H1 (cell line): ENCODE data around the gene CPED1. TPM values are rescaled to one million over a fixed set of nuclear protein-coding genes. Genes with fewer than 3 reads are reported as not detected.

Experiments
- CTCF ChIA-PET: fragments of 300-600 bp; sonication (Branson Sonifier 250); formaldehyde crosslinking; loops from one replicate; lab custom pipeline; 2021; ENCODE audit not compliant: partially characterized antibody; lab: Charles Lee
- POLR2A ChIA-PET: fragments of 300-600 bp; sonication (Branson Sonifier 250); formaldehyde crosslinking; loops from one replicate; lab custom pipeline; 2021; ENCODE audit warnings: inconsistent platforms; ENCODE audit not compliant: partially characterized antibody; lab: Charles Lee
- DNase-seq, 2 experiments: peaks; one replicate each; pipeline versions ENCODE4 v3.0.0 to v3.0.0-alpha.2; 2010 to 2022; ENCODE audit warnings: low spot score in 2 of 2, low read depth in 1 of 2, mixed read lengths in 1 of 2
- FAIRE-seq: peaks from 2 replicates; lab custom pipeline; 2011; peaks lifted over from hg19 to GRCh38; lab: Jason Lieb, UNC
- H2AFZ ChIP-seq: 2 replicates; pipeline ENCODE4 v1.8.1; 2012; ENCODE audit warnings: low read length, inconsistent platforms
- H2AK5ac ChIP-seq: 2 replicates; pipeline ENCODE4 v1.6.1; 2013; ENCODE audit warnings: low read depth, low read length
- H2BK120ac ChIP-seq: replicated peaks from 2 replicates; pipeline ENCODE3; 2013; ENCODE audit warnings: low read depth, low read length, inconsistent platforms
- H2BK12ac ChIP-seq: 2 replicates; pipeline ENCODE4 v1.6.1; 2013; ENCODE audit warnings: low read depth, low read length
- H2BK15ac ChIP-seq: 2 replicates; pipeline ENCODE4 v1.6.1; 2013; ENCODE audit warnings: low read length
- H2BK20ac ChIP-seq: 2 replicates; pipeline ENCODE4 v1.6.1; 2013; ENCODE audit warnings: low read length
- H2BK5ac ChIP-seq: 2 replicates; pipeline ENCODE4 v1.6.1; 2013; ENCODE audit warnings: low read depth, low read length
- H3K14ac ChIP-seq: 2 replicates; pipeline ENCODE4 v1.6.1; 2013; ENCODE audit warnings: inconsistent platforms; ENCODE audit not compliant: insufficient read length
- H3K18ac ChIP-seq: 2 replicates; pipeline ENCODE4 v1.6.1; 2013; ENCODE audit warnings: low read length; ENCODE audit errors: extremely low read depth
- H3K23ac ChIP-seq: 2 replicates; pipeline ENCODE4 v1.6.1; 2013; ENCODE audit warnings: inconsistent platforms; ENCODE audit not compliant: insufficient read length
- H3K23me2 ChIP-seq: 2 replicates; pipeline ENCODE4 v1.6.1; 2013; ENCODE audit warnings: low read depth, low read length
- H3K27ac ChIP-seq: 2 replicates; pipeline ENCODE4 v1.6.1; 2011; ENCODE audit warnings: low read depth, low read length, inconsistent platforms
- H3K27me3 ChIP-seq, 4 experiments: replicated peaks in 1 of 4; 1 replicate in 1 of 4; 2 replicates in 3 of 4; pipeline versions ENCODE4 v1.6.1 to v1.8.1; 2011 to 2013; ENCODE audit warnings: low read length in 3 of 4, mild to moderate bottlenecking in 3 of 4, inconsistent platforms in 2 of 4, mixed read lengths in 2 of 4, moderate library complexity in 1 of 4; ENCODE audit not compliant: control insufficient read depth in 3 of 4, insufficient read depth in 3 of 4; ENCODE audit errors: extremely low read depth in 1 of 4
- H3K36me3 ChIP-seq, 4 experiments: 2 replicates each; pipeline versions ENCODE4 v1.6.1 to v1.8.1; 2011 to 2013; ENCODE audit warnings: mild to moderate bottlenecking in 4 of 4, low read length in 3 of 4, moderate library complexity in 2 of 4, control low read depth in 1 of 4, inconsistent platforms in 1 of 4; ENCODE audit not compliant: insufficient read depth in 4 of 4, control insufficient read depth in 2 of 4
- H3K4ac ChIP-seq: replicated peaks from 2 replicates; pipeline ENCODE3; 2013; ENCODE audit warnings: low read length, low read depth, mixed read lengths, inconsistent platforms; ENCODE audit not compliant: insufficient read length
- H3K4me1 ChIP-seq, 4 experiments: replicated peaks in 1 of 4; 1 replicate in 1 of 4; 2 replicates in 3 of 4; pipeline versions ENCODE4 v1.6.1 to v1.8.1; 2011 to 2013; ENCODE audit warnings: low read length in 3 of 4, inconsistent platforms in 2 of 4, mixed read lengths in 1 of 4; ENCODE audit not compliant: insufficient read depth in 4 of 4, control insufficient read depth in 3 of 4
- H3K4me2 ChIP-seq, 2 experiments: 2 replicates each; pipeline versions ENCODE4 v1.6.1 to v1.8.1; 2011 to 2013; ENCODE audit warnings: low read depth in 2 of 2, low read length in 2 of 2, control low read depth in 1 of 2, inconsistent platforms in 1 of 2, mild to moderate bottlenecking in 1 of 2; ENCODE audit not compliant: insufficient read depth in 1 of 2
- H3K4me3 ChIP-seq, 4 experiments: fragments of 200-600, 300-600 bp in 1 of 4; sonication (generic), shearing (Covaris generic), sonication (Bioruptor Twin) in 1 of 4; 2 replicates each; pipeline versions ENCODE4 v1.5.1 to v1.8.1; 2011 to 2016; ENCODE audit warnings: low read length in 4 of 4, low read depth in 3 of 4, control low read depth in 2 of 4, inconsistent platforms in 2 of 4, mild to moderate bottlenecking in 2 of 4, mixed read lengths in 1 of 4, moderate library complexity in 1 of 4; ENCODE audit not compliant: insufficient read depth in 2 of 4; ENCODE audit errors: extremely low read depth in 1 of 4
- H3K56ac ChIP-seq: replicated peaks from 2 replicates; pipeline ENCODE3; 2013; ENCODE audit warnings: low read depth, mild to moderate bottlenecking, mixed read lengths, low read length, inconsistent platforms; ENCODE audit not compliant: insufficient read length
- H3K79me1 ChIP-seq: 2 replicates; pipeline ENCODE4 v1.6.1; 2013; ENCODE audit warnings: low read depth, low read length, control low read depth
- H3K79me2 ChIP-seq, 2 experiments: 2 replicates each; pipeline versions ENCODE4 v1.6.1 to v1.8.1; 2012 to 2013; ENCODE audit warnings: low read length in 2 of 2, mild to moderate bottlenecking in 2 of 2, inconsistent platforms in 1 of 2; ENCODE audit not compliant: insufficient read depth in 2 of 2, control insufficient read depth in 1 of 2
- H3K9ac ChIP-seq, 4 experiments: replicated peaks in 1 of 4; 1 replicate in 1 of 4; 2 replicates in 3 of 4; pipeline versions ENCODE4 v1.6.1 to v1.8.1; 2011 to 2013; ENCODE audit warnings: low read depth in 3 of 4, low read length in 3 of 4, control low read depth in 2 of 4, mild to moderate bottlenecking in 2 of 4, moderate library complexity in 2 of 4, inconsistent platforms in 1 of 4; ENCODE audit errors: extremely low read depth in 1 of 4
- H3K9me3 ChIP-seq, 2 experiments: 2 replicates each; pipeline versions ENCODE4 v1.6.1 to v1.8.1; 2012 to 2013; ENCODE audit warnings: mild to moderate bottlenecking in 2 of 2, moderate library complexity in 2 of 2, control low read depth in 1 of 2, inconsistent platforms in 1 of 2, low read depth in 1 of 2, low read length in 1 of 2, mixed read lengths in 1 of 2; ENCODE audit not compliant: insufficient read depth in 2 of 2
- H4K20me1 ChIP-seq, 2 experiments: replicated peaks in 1 of 2; 2 replicates each; pipeline versions ENCODE3 to v1.8.1; 2011 to 2013; ENCODE audit warnings: inconsistent platforms in 2 of 2, low read length in 2 of 2, mild to moderate bottlenecking in 1 of 2; ENCODE audit not compliant: insufficient read depth in 2 of 2, control insufficient read depth in 1 of 2
- H4K5ac ChIP-seq: 2 replicates; pipeline ENCODE4 v1.6.1; 2013; ENCODE audit warnings: low read length, low read depth, mixed read lengths, inconsistent platforms; ENCODE audit not compliant: insufficient read length
- H4K8ac ChIP-seq: 2 replicates; pipeline ENCODE4 v1.8.0; 2013; ENCODE audit warnings: mild to moderate bottlenecking, moderate library complexity, low read length, inconsistent platforms; ENCODE audit not compliant: insufficient read depth; ENCODE audit errors: extremely low read depth
- H4K91ac ChIP-seq: replicated peaks from 2 replicates; pipeline ENCODE3; 2013; ENCODE audit warnings: low read length, mixed read lengths, inconsistent platforms; ENCODE audit not compliant: insufficient read length
- CHD1 ChIP-seq: IDR thresholded peaks from 2 replicates; pipeline ENCODE4 v1.6.1; 2012; ENCODE audit warnings: low read depth, low read length, improper control_type of control experiment
- EGR1 ChIP-seq: IDR thresholded peaks from 2 replicates; pipeline ENCODE4 v1.6.1; 2011; ENCODE audit warnings: low read depth, low read length, borderline replicate concordance
- EP300 ChIP-seq, 2 experiments: IDR thresholded peaks; 1 replicate in 1 of 2; 2 replicates in 1 of 2; pipeline ENCODE4 v1.6.1; 2011 to 2012; ENCODE audit warnings: low read depth in 2 of 2, low read length in 2 of 2, mild to moderate bottlenecking in 2 of 2, borderline replicate concordance in 1 of 2, inconsistent platforms in 1 of 2, moderate library complexity in 1 of 2
- EZH2 ChIP-seq: fragments of 200-600 bp; sonication (generic); IDR thresholded peaks from 2 replicates; pipeline ENCODE4 v1.7.1; 2012; ENCODE audit warnings: low read depth, mild to moderate bottlenecking, moderate library complexity, low read length, inconsistent platforms; ENCODE audit not compliant: severe bottlenecking
- NANOG ChIP-seq: IDR thresholded peaks from 2 replicates; pipeline ENCODE4 v1.6.1; 2011; ENCODE audit warnings: low read length, low read depth, mild to moderate bottlenecking, inconsistent platforms; ENCODE audit not compliant: insufficient read depth, poor library complexity, severe bottlenecking
- NRF1 ChIP-seq: IDR thresholded peaks from 2 replicates; pipeline ENCODE4 v1.6.1; 2011; ENCODE audit warnings: mild to moderate bottlenecking, low read depth, low read length, improper control_type of control experiment
- PHF8 ChIP-seq: fragments of 200-600 bp; sonication (generic); conservative IDR thresholded peaks from 2 replicates; pipeline ENCODE4 v1.7.1; 2012; ENCODE audit warnings: low read depth, mild to moderate bottlenecking, inconsistent platforms, low read length, moderate library complexity
- POLR2AphosphoS5 ChIP-seq: IDR thresholded peaks from 2 replicates; pipeline ENCODE4 v1.6.1; 2011; ENCODE audit warnings: low read depth, low read length
- RBBP5 ChIP-seq: IDR thresholded peaks from 2 replicates; pipeline ENCODE4 v1.7.1; 2012; ENCODE audit warnings: low read depth, mild to moderate bottlenecking, inconsistent platforms, low read length, moderate library complexity, borderline replicate concordance
- RFX5 ChIP-seq: IDR thresholded peaks from 2 replicates; pipeline ENCODE4 v1.6.1; 2011; ENCODE audit warnings: low read depth, low read length, improper control_type of control experiment, borderline replicate concordance
- TEAD4 ChIP-seq: IDR thresholded peaks from 2 replicates; pipeline ENCODE4 v1.6.1; 2012; ENCODE audit warnings: low read depth, low read length, inconsistent platforms, mixed read lengths
- YY1 ChIP-seq: IDR thresholded peaks from 2 replicates; pipeline ENCODE4 v1.6.1; 2011; ENCODE audit warnings: low read depth, mild to moderate bottlenecking, low read length
- WGBS, 2 experiments: shearing (Covaris generic) in 1 of 2; methylation state at CpG; one replicate each; pipeline versions ENCODE4 v1.1.6 to v1.1.7; 2013 to 2015; ENCODE audit warnings: low lambda C conversion rate in 2 of 2, mixed read lengths in 2 of 2, inconsistent platforms in 1 of 2, low coverage in 1 of 2, missing lambda C conversion rate in 1 of 2; ENCODE audit not compliant: insufficient replicate concordance in 2 of 2, insufficient coverage in 1 of 2, insufficient read length in 1 of 2; ENCODE audit errors: extremely low coverage in 1 of 2, missing lambda C conversion rate in 1 of 2; 5-methylcytosine and 5-hydroxymethylcytosine counted together
- polyA plus RNA-seq, 7 experiments: library from polyadenylated mRNA; depleted of rRNA in 3 of 7; stranded (reverse) in 5 of 7; unstranded in 2 of 7; fragments of >200 nt in 5 of 7; fragments of 200-250 nt in 2 of 7; gene quantifications; 1 replicate in 5 of 7; 2 replicates in 1 of 7; 4 replicates in 1 of 7; pipeline versions ENCODE4 v1.2.1 to v1.2.3, GENCODE V29; 2011 to 2013; ENCODE audit warnings: missing spikeins in 2 of 7, mixed read lengths in 2 of 7
- total RNA-seq: library from RNA; stranded (reverse); fragmentation: NEBNext Ultra II Directional; extraction: Animal tissue kit (Norgen Biotek cat#: 25700); gene quantifications from 2 replicates; pipeline ENCODE4 v1.2.1, GENCODE V29; 2021

CPED1 gene
- total and polyA plus RNA-seq, 2 of the 8 experiments (the other 6 are each of a cell fraction or from before 2014, with no cell fraction given): 0.08 to 0.39 TPM

- Histone ChIP-seq H3K4ac (no peak overlapping the region), H3K18ac (no peak overlapping the region), H2AFZ (no peak overlapping the region), H2BK120ac (no peak overlapping the region), H2BK15ac (no peak overlapping the region), H4K91ac (no peak overlapping the region), H3K4me1 (no peaks in the 10 kb centered on the region), H3K4me2 (no peak overlapping the region), H3K4me3 (no peak overlapping the region), H3K23ac (no peak overlapping the region), H4K20me1 (no peaks in the 10 kb centered on the region), H3K9me3 (no peaks in the 10 kb centered on the region), H3K9ac (no peak overlapping the region), H2BK12ac (no peak overlapping the region; the same call in 1 of the 2 replicates), H3K14ac (no peak overlapping the region), H4K5ac (no peak overlapping the region), H3K79me1 (no peaks in the 10 kb centered on the region), H4K8ac (no peak overlapping the region), H3K27ac (no peak overlapping the region), H3K23me2 (no peaks in the 10 kb centered on the region), H2AK5ac (no peak overlapping the region), H3K56ac (no peak overlapping the region), H3K79me2 (no peaks in the 10 kb centered on the region), H2BK20ac (no peak overlapping the region), H3K27me3 (no peaks in the 10 kb centered on the region), H3K36me3 (no peaks in the 10 kb centered on the region), H2BK5ac (no peak overlapping the region)
- WGBS, 2 experiments: 89% methylated on average over 5 of the region's 5 CpGs; no CpG with 5 or more reads in 1 of the 2 experiments
- CTCF ChIA-PET: interaction anchor here (1.3 kb wide), 1 partner anchor 10 kb away, joined by 4 read pairs; the partner anchor contains the start of gene WNT16
- no peak for FAIRE-seq
- DNase-seq: no peak
- POLR2A ChIA-PET: no interaction called here
- TF ChIP-seq NRF1 (no peak), CHD1 (no peak), YY1 (no peak), RBBP5 (no peak), POLR2AphosphoS5 (no peak), EZH2 (no peak), TEAD4 (no peak), RFX5 (no peak), PHF8 (no peak), EGR1 (no peak), EP300 (IDR thresholded peaks at IDR 0.05; ENCODE audit: borderline replicate concordance in 1 of 2, low read depth in 2 of 2, low read length in 2 of 2) (no peak), NANOG (no peak)
These were observed 350.6 kb downstream of the CPED1 start for GRCh38 chr7:121339082-121339481.
